A549 (cell line): Measurements from ENCODE around the gene SERINC5.

Experiments
- CBX2 ChIP-seq: fragments of 200-600 bp; sonication (generic); IDR thresholded peaks from 2 replicates; pipeline ENCODE4 v1.6.1; 2016; ENCODE audit warnings: low read depth, mild to moderate bottlenecking, borderline replicate concordance
- HDAC2 ChIP-seq: fragments of 200-600 bp; sonication (generic); IDR thresholded peaks from 2 replicates; pipeline ENCODE4 v1.6.1; 2016
- MAFK ChIP-seq: fragments of 450-650 bp; IDR thresholded peaks from 2 replicates; pipeline ENCODE4 v1.6.1; 2014; ENCODE audit not compliant: partially characterized antibody
- MAX ChIP-seq: IDR thresholded peaks from 2 replicates; pipeline ENCODE4 v1.6.1; 2012
- MYC ChIP-seq: IDR thresholded peaks from 2 replicates; pipeline ENCODE4 v1.6.1; 2012; ENCODE audit warnings: mild to moderate bottlenecking, inconsistent platforms, low read length, improper control_type of control experiment, borderline replicate concordance
- POLR2A ChIP-seq: IDR thresholded peaks from 2 replicates; pipeline ENCODE4 v1.6.1; 2012; ENCODE audit warnings: mild to moderate bottlenecking, low read length
- RCOR1 ChIP-seq: fragments of 150-350 bp; IDR thresholded peaks from 2 replicates; pipeline ENCODE4 v1.6.1; 2014; ENCODE audit warnings: antibody characterized with exemption, low read length, low read depth
- SMC3 ChIP-seq: fragments of >200 bp; sonication (Bioruptor Twin); formaldehyde crosslinking; IDR thresholded peaks from 3 replicates; pipeline ENCODE4 v1.6.1; 2018; ENCODE audit warnings: inconsistent platforms
- TF ChIP-seq, protein P1 (sequence below): fragments of >200 bp; sonication (Bioruptor Twin); formaldehyde crosslinking; IDR thresholded peaks from 3 replicates; pipeline ENCODE4 v1.5.1; 2016
- TF ChIP-seq, protein P2 (sequence below): IDR thresholded peaks from 2 replicates; pipeline ENCODE4 v1.6.1; 2012; ENCODE audit warnings: low read depth, borderline replicate concordance

- TF ChIP-seq POLR2A, result no peak
- TF ChIP-seq RCOR1, result no peak
- no peak for TF ChIP-seq MAX
- no peak for TF ChIP-seq MYC
- TF ChIP-seq, protein P1, sequence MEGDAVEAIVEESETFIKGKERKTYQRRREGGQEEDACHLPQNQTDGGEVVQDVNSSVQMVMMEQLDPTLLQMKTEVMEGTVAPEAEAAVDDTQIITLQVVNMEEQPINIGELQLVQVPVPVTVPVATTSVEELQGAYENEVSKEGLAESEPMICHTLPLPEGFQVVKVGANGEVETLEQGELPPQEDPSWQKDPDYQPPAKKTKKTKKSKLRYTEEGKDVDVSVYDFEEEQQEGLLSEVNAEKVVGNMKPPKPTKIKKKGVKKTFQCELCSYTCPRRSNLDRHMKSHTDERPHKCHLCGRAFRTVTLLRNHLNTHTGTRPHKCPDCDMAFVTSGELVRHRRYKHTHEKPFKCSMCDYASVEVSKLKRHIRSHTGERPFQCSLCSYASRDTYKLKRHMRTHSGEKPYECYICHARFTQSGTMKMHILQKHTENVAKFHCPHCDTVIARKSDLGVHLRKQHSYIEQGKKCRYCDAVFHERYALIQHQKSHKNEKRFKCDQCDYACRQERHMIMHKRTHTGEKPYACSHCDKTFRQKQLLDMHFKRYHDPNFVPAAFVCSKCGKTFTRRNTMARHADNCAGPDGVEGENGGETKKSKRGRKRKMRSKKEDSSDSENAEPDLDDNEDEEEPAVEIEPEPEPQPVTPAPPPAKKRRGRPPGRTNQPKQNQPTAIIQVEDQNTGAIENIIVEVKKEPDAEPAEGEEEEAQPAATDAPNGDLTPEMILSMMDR, result no peak
- TF ChIP-seq, protein P2, sequence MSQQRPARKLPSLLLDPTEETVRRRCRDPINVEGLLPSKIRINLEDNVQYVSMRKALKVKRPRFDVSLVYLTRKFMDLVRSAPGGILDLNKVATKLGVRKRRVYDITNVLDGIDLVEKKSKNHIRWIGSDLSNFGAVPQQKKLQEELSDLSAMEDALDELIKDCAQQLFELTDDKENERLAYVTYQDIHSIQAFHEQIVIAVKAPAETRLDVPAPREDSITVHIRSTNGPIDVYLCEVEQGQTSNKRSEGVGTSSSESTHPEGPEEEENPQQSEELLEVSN, result no peak
- no peak for TF ChIP-seq MAFK
- no peak for TF ChIP-seq CBX2
- TF ChIP-seq HDAC2, result no peak
- no peak for TF ChIP-seq SMC3
Observed at GRCh38 chr5:80064124-80064523, 191.7 kb downstream of the SERINC5 start.
